ENCODE measurements around the gene PRKG1. TPM values are rescaled to one million over a fixed set of nuclear protein-coding genes. Genes with fewer than 3 reads are reported as not detected.

Gene PRKG1
- total and polyA plus RNA-seq, 8 donors, result 1.2 to 9.6 (median 2.9) TPM

- no peak for ATAC-seq
- Histone ChIP-seq H3K9me3 (no peaks in the 10 kb centered on the region), H3K4me3 (no peak overlapping the region), H3K4me1 (no peaks in the 10 kb centered on the region), H3K27ac (no peak overlapping the region), H3K27me3 (no peaks in the 10 kb centered on the region), H3K36me3 (no peaks in the 10 kb centered on the region)
- FAIRE-seq, result no peak
- WGBS, 2 donors, result 77 to 88% methylated on average over 1 of the region's 1 CpG
- no peak for TF ChIP-seq CTCF (IDR thresholded peaks at IDR 0.05)
- intact Hi-C loops (cut with DNase I), result no loop called here
- no peak for DNase-seq
Measured at GRCh38 chr10:51981731-51982130, 907.4 kb downstream of the PRKG1 start.

- WGBS, 2 donors, result 96 to 100% methylated on average over 2 of the region's 2 CpGs
- H3K4me3 ChIP-seq, result no peak overlapping the region
- H3K36me3 ChIP-seq, result no peaks in the 10 kb centered on the region
- no peak for FAIRE-seq
- DNase-seq, result no peak
- H3K9me3 ChIP-seq, result no peaks in the 10 kb centered on the region
- intact Hi-C loops (cut with DNase I), result no loop called here
- ATAC-seq, result no peak
- no peaks in the 10 kb centered on the region for H3K4me1 ChIP-seq
- H3K27me3 ChIP-seq, result no peaks in the 10 kb centered on the region
- H3K27ac ChIP-seq, result no peak overlapping the region
- TF ChIP-seq CTCF (IDR thresholded peaks at IDR 0.05), result no peak
Measured at GRCh38 chr10:51983481-51983880, 909.2 kb downstream of the PRKG1 start.

- Histone ChIP-seq H3K9me3 (no peaks in the 10 kb centered on the region), H3K27me3 (no peaks in the 10 kb centered on the region), H3K4me3 (no peak overlapping the region), H3K27ac (no peak overlapping the region), H3K4me1 (no peaks in the 10 kb centered on the region), H3K36me3 (no peaks in the 10 kb centered on the region)
- intact Hi-C loops (cut with DNase I), result no loop called here
- TF ChIP-seq CTCF (IDR thresholded peaks at IDR 0.05), result no peak
- ATAC-seq, result no peak
- FAIRE-seq, result no peak
- DNase-seq, result no peak
Measured at GRCh38 chr10:51985336-51985735, 911.0 kb downstream of the PRKG1 start.

GRCh38 chr10:51986516-51986915 is 912.2 kb downstream of the PRKG1 start:
- intact Hi-C loops (cut with DNase I), result no loop called here
- FAIRE-seq (no peak), ATAC-seq (peak in 3 of 4 donors; percentile 43 to 57 (median 55)), DNase-seq (no peak)
- no peaks in the 10 kb centered on the region for H3K27me3 ChIP-seq
- H3K4me3 ChIP-seq, result no peak overlapping the region
- no peak overlapping the region for H3K27ac ChIP-seq
- TF ChIP-seq CTCF (IDR thresholded peaks at IDR 0.05), result no peak
- H3K36me3 ChIP-seq, result no peaks in the 10 kb centered on the region
- H3K9me3 ChIP-seq, result no peaks in the 10 kb centered on the region
- no peaks in the 10 kb centered on the region for H3K4me1 ChIP-seq
- 17 to 24% methylated on average over 2 of the region's 2 CpGs for WGBS, 2 donors

GRCh38 chr10:51993475-51993874 is 919.2 kb downstream of the PRKG1 start:
- 79 to 82% methylated on average over 1 of the region's 1 CpG for WGBS, 2 donors
- ATAC-seq, result no peak
- no peak overlapping the region for H3K4me3 ChIP-seq
- H3K9me3 ChIP-seq, result no peaks in the 10 kb centered on the region
- FAIRE-seq, result no peak
- TF ChIP-seq CTCF (IDR thresholded peaks at IDR 0.05), result no peak
- intact Hi-C loops (cut with DNase I), result no loop called here
- no peaks in the 10 kb centered on the region for H3K4me1 ChIP-seq
- no peak overlapping the region for H3K27ac ChIP-seq
- no peaks in the 10 kb centered on the region for H3K27me3 ChIP-seq
- DNase-seq, result no peak
- no peaks in the 10 kb centered on the region for H3K36me3 ChIP-seq
